ENCODE results near the gene DCST1.

The DCST1 gene

DNA sequence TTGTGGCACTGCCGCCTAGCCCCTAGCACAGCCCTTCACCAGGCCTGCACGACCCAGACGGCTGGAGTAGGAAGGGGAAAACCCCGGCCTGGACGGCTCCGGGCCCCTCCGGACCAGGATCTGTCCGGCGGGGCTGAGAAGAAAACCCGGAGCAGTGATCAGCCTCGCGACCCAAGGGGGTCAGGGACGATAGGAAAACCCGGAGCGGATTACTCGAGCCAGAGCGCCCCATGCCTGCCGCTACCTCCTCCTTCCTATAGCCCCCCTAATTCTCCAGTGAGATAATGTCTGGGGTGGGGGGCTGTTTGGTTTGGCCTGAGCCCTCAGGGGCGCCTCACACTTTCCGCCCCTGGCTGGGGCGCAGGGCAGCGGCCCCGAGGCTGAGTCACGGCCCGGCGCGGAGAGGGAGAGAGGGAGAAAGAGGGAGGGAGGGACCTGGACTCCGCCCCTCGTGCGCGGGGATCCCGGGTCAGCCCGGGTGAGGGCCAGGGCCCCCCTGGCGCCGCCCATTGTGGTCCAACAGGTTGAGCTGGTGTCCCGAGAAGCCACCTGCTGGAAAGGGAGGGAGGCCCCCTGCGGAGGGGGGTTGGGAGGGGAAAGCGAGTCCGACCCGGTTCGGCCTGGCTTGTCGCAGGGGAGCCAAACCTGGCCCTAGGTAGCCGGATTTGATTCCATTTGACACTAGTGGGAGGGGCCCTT is 32.7 kb upstream of the DCST1 start:
- in situ Hi-C loops (cut with MboI; ENCODE audit: low sequenced_read_pairs): no loop called here

DNA sequence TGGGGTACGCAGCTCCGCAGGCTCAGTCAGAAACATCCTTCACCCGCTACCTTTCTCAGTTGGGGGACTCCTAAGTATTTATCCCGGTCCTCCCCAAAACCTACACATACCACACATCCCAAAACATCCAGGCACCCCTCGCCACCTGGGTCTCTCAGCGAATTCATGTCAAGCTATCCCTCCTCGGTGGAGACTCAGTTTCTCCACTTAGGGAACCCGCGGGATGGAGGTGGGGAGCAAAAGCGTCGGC is 32.3 kb upstream of the DCST1 start:
- in situ Hi-C loops (cut with MboI; ENCODE audit: low sequenced_read_pairs): no loop called here

DNA sequence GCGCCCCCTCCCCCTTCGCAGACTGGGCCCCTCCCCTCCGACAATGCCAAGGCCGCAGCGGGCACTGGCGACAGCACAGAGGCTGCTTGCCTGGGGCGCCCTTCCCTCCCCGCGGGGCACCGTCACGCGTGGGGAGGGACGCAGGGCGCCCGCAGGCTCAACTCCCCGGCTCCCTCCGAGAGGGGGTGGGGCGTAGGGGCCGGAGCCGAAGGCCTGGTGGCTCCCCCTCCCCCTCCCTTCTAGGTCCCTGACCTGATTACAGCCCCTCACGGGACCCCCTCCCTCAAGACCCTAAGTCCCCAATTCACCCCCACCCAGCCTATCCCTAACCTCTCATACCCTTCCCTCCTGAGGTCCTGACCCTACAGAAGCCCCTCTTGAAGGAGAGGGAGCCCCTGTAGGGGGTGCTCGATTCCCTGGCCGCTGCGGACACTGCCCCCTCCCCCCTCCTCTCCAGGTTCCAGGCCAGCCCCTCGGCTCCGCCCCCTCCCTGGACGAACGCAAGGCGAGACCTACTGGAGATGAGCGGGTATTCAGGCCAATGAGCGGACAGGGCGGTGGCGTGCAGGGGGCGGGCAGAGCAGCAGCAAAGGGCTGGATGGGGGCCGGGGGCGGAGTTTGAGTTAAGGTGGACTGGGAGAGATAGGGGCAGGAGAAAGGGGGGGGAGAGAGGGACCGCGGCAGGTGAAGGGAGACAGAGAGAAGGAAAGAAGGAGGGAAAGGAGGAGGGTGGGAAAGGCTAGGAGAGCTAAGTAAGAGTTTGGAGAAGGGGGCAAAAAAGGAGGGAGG is 31.8 kb upstream of the DCST1 start:
- in situ Hi-C loops (cut with MboI; ENCODE audit: low sequenced_read_pairs): no loop called here

DNA sequence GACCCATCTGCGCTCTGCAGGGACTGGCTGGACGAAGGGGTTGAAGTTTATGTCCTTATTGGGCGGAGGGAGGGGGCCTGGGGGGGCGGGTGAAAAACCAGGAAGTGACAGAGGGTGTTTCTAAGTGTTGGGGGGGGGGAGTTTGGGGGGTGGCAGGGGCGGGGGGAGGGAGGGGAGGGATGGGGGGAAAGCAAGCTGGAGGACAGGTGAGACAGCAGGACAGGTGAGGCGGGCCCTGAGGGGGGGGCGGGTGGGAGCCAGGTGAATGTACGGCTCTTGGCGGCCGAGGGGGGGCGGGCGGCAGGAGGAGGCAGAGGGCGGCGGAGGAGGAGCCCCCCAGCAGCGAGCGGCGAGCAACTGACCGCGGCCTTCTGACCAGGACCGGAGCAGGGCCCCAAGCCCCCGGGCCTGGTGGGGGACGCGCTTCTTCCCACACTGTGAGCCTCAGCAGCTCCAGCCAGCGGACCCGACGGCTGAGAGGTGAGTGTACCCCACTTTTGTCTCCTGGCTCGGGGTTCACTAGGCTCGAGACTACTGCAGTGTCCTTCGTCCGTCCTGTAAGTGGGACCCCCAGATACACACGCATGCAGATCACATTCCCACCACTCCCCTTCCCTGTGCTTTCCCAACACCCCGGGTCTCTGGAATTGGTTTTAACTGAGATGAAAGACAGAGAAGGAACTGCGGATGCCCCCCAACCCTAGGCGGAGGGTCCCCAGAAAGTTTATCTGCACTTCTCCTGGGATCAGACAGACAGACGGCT is 31.0 kb upstream of the DCST1 start, which contains the start of gene ZBTB7B:
Gene ZBTB7B, plus strand, starts transcription at position 339 of the 763 bp plus-strand sequence. CDS start 11,859 bp downstream, outside the sequence.
- in situ Hi-C loops (cut with MboI; ENCODE audit: low sequenced_read_pairs): no loop called here

DNA sequence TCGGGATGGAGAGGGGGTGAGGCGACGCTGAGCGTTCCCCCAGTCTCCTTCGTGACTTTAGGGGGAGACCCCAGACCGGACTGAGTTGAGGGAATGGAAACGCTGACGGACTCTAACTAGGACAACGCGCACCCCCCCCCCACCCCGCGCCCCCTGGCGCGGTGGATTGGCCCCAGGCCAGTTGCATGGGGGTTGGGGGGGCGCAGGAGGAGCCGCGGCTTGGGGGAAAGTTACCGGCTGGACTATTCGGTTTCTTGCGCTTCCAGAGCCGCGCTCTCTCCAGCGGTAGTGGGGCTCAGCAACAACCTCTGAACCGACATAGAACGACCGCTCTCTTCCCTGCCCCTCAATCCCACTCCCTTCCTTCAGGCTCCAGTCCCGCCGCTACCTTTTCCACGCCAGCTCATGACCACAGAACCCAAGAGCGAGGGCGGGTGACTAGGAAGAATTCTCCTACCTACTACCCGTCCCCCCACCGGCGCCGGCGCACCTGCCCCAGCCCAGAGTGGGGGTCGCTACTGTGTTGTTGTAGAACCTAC is 30.3 kb upstream of the DCST1 start:
- in situ Hi-C loops (cut with MboI; ENCODE audit: low sequenced_read_pairs): no loop called here

DNA sequence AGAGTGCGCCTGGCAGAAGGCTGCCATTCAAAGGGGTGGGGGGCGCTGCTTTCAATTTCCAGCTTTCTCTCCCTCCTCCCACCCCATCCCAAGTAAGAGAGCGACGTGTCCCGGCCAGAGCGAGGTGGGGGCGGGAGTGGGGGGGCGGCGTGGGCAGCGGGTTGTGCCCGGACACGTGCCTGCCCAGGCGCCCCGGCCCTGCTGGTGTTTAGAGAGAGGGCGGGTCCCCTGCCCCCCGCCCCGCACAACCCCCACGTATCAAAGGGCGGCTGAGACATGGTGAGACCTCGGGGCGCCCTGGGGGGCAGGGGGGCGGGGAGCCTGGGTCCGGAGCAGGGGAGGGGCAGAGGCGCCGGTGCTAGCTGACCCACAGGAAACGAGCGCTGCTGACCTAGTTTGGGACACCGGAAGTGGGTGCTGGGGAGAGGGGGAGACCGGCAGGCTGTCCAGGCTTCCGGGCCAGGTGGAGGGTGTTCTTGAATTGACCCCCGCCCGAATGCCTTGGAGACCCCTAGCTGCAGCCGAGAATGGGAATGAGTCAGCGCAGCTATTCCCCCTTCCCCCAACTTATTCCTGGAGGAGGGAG is 29.8 kb upstream of the DCST1 start:
- in situ Hi-C loops (cut with MboI; ENCODE audit: low sequenced_read_pairs): no loop called here

DNA sequence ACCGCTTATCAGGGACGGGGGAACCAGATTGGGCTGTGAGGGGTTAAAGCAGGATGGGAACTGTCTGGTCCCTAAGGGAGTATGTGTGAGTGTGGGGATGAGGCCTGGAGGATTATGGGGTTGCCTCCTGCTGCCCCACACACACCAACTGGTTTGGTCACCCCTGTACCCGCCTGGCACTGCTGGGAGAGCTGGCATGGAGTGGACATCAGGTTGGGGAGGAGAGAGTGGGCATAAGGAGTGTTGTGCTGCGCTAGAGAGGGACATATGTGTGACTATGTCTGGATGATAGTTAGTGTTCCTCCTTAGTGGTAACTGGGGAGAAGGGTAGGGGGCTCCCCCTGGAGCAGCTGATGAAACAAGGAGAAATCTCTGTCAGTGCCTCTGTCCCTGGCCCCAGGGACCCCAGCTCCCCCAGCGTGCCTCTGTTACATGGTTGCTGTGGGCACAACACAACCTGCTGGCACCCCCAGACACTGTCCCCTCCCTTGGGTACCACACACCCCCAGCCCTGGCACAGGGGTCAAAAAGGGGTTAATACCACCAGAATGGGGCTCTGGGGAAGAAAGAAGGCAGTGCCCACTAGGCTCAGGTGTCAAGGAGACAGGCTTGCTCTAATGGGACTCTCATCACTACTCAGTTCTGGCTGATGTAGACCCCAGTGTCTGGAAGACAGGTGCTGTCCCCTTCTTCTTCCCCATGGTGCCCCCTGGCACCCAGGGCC is 29.1 kb upstream of the DCST1 start:
- in situ Hi-C loops (cut with MboI; ENCODE audit: low sequenced_read_pairs): no loop called here

DNA sequence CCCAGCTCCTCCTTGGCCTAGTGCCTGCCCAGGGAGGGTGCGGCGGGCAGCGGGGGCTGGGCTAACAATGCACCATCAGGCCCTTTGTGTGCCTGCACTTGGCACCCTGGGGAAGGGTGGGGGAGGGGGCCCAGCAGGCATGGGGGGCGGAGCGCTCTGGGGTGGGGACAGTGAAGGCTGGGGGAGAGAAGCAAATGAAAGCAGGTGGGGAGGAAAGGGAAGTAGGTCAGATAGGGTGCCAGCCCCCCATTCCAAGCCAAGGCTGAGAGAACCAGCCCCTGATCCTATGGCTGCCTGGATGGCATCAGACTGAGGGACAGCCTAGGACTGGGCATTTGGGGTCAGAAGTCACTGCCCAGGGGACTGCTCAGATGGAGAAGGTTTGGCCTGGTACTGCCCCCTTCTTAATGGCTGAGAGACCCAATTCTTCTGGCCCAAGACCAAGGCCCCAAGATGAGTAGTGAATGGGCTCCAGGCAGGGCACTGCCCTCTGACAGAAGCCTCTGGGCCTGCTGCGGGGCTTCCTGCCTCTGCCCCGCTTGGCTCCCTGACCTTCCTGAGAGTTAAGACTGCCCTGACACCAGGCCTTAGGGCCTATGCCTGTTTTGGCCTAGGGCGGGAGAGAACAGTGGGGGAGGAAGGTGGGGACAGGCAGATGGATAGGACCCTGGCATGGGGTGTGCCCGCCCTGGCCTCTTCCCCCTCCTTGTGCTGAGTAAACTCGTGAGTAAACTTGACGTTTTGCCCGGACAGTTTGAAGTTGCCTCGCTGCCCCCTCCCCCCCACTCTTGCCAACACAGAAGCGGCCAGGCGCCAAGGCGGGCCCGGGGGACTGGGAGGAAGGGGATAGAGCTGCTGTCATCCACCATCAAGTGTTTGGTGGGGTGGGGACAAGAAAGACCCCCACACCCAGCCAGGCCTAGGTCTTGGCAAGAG is 28.3 kb upstream of the DCST1 start:
- in situ Hi-C loops (cut with MboI; ENCODE audit: low sequenced_read_pairs): no loop called here

DNA sequence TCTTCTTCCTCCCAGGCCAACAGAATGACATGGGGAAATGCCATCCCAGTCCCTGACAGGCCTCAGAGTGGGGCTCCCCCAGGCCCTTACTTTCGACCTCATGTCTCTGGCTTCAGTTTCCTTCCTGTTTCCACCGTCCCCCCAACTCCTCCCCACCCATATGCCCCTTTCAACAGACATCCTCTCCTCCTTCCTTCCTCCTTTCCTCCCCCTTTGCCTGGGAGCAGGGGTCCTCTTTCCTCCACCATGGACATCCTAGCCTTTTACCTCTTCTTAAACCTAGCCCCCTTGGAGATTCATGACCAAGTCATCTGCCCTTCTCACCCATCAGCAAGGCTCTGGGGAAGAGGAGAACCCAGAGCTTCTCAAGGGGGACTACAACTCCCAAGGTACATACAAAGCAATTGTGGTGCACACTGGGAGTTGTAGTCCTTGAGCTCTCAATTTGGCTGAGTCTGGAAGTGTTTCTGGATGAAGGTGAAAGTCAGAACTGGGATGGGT is 27.0 kb upstream of the DCST1 start:
- in situ Hi-C loops (cut with MboI; ENCODE audit: low sequenced_read_pairs): no loop called here

DNA sequence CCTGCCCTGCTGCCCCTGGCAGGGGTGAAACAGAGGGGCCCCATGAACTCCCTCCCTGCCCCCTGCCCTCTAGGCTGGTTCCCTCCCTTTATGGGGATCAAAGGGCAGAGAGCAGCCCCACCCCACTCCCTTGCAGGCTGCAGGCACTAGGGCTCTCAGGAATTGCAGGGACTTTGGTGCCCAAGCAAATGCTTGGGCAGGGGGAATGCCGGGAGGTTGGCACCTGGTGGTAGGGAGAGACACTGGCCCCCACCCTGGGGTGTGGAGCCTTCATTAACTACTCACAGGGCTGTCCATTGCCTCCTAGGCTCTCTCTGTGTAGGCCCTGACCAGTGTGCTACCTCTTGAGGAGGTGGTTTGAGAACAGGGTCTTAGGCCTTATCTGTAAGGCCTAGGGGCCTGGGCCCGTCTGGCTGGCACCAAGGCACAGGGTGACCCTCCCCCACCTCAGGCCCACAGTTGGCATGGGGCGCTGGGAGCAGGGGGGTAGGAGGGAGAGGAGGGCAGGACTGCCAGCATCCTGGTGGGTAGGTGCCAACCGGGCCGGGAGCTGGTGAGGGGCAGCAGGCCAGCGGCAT is 26.3 kb upstream of the DCST1 start:
- in situ Hi-C loops (cut with MboI; ENCODE audit: low sequenced_read_pairs): no loop called here

DNA sequence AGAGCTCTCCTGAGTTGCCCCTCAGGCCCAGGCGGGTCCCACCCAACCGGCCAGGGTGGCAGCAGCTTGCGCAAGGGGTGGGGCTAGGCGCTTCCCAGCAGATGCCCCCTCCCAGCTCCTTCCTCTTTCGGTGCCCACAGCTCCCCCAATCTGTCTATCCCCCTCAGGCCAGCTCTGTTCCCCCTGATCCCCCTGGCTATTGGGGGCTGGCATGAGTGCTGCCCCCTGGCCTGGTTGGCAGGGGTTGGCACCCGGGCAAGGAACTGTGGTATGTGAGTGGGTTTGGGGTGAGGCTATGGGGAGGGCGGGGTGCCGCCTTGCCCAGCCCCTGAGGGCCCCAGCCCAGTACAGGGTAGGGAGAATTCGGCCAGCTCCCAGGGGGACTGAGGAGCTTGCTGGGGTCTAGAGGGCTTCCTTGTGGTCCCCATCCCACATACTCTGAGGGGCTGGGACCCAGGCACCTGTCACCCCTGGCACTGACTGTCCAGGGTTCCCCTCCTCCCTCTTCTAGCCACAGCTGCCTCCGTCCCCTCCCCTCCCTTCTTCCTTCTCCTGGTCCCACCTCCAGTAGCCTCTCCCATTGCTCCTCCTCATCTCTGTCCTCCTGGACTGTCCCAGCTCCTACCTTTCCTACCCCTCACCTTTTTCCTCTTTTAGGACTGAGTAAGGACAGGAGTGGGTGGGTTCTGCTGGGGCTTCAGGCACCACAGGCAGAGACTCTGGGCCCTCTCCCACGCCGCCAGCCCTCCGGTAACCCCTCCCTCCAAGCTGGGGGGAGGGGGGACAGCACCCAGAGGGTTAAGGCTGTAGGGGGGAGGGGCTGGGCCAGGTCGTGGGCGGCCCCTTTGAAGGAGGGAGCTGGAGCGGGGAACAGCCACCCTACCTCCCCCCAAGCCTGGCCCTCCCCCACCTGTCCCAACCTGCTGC is 25.3 kb upstream of the DCST1 start:
- in situ Hi-C loops (cut with MboI; ENCODE audit: low sequenced_read_pairs): no loop called here

DNA sequence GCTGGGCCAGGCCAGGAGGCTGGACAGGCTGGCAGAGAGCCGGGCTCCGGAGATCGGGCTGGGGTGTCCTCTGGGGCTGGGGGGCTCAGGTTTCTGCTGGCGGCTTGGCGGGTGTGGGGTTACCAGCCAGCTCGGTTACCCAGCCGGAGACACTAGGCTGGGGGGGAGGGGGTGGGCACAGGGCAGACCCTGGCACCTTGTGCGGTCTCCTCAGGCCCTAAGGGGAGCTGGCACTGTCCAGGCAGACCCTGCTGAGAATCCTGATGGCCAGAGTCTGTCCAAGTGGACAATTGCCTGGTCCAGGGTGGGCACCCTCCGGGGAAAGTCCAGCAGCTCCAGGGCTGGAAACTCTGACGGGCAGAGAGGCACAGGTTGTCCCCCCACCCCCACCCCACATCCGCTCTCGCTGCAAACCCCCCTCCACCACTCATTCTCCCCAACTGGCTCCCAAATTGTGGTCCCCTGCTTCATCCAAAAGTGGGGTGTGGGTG is 24.4 kb upstream of the DCST1 start:
- in situ Hi-C loops (cut with MboI; ENCODE audit: low sequenced_read_pairs): no loop called here

DNA sequence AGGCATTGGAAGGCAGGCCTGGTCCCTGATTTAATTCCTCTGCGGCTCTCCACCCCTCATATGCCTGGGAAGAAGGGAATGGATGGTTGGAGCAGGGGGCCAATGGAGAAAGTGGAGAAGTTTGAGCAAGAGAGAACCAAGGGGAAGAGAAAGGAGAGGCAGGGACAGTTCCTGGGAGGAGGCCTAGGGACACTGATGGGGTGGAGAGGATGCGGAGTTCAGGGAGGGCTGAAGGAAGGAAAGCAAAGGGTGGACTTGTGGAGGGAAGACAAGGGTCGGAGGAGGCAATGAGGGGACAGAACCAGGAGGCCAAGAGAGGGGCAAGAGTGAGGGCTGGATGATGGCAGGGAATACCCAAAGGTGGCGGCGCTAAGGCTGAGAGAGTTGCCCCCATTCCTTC is 23.9 kb upstream of the DCST1 start:
- in situ Hi-C loops (cut with MboI; ENCODE audit: low sequenced_read_pairs): no loop called here

DNA sequence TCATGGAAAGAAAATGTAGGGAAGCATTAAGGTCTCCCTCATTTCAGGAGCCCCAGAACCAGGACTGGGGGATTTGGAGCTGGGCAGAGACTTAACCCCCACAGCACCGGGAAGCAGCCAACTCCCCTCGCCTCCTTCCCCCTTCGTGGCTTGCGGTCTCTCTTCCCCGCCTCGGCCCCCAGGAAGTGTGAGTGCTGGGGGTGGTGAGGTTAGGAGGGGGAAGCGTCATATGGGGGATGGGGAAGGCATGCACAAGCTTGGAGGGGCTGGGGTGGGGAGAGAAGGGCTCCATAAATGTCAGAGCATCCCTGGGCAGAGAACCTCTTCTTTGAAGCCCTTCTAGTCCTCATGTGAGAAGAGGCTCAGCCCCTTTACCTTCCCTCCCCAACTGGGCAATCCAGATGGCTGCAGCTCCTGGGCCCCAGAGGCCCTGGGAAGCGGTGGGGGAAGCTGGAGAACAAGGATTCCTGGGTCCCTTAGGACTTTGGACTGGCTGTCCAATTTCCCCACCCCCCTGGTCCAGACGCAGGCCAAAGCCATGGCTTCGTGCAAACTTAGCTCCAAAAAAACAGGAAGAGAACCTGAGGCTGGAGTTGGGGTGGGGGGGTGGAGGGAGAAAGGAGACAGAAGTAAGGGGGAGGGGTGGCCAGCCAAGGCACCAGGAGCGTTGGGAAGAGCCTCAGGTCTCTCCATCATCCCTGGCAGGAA is 23.3 kb upstream of the DCST1 start:
- in situ Hi-C loops (cut with MboI; ENCODE audit: low sequenced_read_pairs): no loop called here

DNA sequence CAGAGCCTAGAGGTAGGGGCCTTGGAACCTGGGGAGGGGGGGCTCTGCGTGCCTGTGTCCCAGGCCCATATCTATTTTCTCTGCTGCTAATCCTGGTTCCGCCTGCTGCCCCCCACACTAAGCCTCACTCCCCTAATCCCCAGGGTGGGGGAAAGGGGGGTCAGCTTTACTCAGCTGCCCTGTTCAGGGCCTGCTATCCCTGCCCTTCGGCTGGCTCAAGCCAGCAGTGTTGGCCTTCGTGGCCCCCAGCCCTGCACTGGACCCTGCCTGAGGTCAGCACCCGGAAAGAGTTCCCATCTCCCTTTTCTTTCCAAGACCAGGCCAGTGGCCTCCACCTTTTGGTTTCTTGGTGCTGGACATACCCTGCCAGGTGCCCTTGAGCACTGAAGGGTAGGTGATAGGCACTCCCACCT is 22.6 kb upstream of the DCST1 start:
- in situ Hi-C loops (cut with MboI; ENCODE audit: low sequenced_read_pairs): no loop called here

DNA sequence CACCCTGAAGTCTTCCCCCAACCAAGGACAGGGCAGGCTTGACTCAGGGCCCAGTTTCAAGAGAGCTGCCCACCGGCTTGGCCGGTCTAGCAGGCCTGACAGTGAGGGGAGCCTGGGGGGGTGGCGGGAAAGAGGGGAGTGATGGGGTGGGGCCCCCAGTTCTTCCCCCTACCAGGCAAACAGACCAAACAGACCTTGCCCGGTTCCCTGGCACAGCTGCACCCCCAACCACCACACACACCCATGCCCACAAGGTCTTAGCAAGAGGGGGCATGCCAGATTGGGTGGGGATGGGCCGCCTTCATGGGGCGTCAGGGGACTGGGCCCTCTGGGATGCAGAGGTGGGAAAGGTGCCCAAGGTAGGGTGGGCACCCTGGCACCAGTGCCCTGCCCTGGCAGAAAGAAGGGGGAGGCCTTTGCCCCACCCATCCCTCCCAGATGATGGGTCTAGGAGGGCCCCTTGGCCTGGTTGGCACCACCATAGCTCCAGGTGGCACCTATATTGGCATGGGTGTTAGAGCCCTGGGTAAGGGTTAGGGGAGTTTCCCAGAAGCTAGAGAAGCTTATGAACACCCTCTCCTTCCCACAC is 22.1 kb upstream of the DCST1 start:
- in situ Hi-C loops (cut with MboI; ENCODE audit: low sequenced_read_pairs): no loop called here

DNA sequence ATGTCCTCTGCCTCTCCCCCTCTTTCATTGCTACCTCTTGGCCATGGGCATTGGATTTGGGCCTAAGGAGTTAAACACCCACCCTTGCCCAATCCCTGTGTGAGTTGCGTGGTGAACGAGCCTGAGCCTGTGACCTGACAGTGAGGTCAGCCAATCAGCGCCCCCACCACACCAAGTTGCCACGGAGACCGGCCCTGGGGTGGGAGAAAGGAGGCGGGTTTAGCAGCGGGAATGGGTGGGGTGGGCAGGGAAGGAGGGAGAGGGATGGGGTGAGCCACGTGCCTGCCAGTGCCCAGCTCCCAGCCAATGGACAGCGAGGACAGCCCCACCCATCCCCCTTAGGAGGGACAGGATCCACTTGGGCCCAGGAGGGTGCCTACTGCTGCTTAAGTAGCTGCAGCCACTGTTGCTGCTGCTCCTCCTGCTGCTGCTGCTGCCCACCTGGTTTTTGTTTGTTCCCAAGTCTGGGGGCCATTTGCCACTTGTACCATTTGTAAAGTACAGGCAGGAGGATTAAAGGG is 21.5 kb upstream of the DCST1 start:
- in situ Hi-C loops (cut with MboI; ENCODE audit: low sequenced_read_pairs): no loop called here

Data from HL-60/S4 treated with retinoic acid at 250 ng/mL for 4 days and 3 days (cell line).